SK-N-SH (cell line): ENCODE results near the gene SIGLEC10. TPM values are rescaled to one million over a fixed set of nuclear protein-coding genes. Genes with fewer than 3 reads are reported as not detected.

Experiments
- CTCF ChIA-PET: fragments of 300-600, 350-600 bp; formaldehyde crosslinking; extraction: SDS; loops from one replicate; lab custom pipeline; 2021; lab: Yijun Ruan, JAX
- POLR2A ChIA-PET: fragments of 350-600 bp; sonication (Branson Sonifier 250); formaldehyde crosslinking; extraction: SDS; loops from one replicate; lab custom pipeline; 2020; ENCODE audit warnings: antibody characterized with exemption, inconsistent platforms; lab: Yijun Ruan, JAX
- DNase-seq: peaks from one replicate; pipeline ENCODE4 v3.0.0; 2012
- H2AFZ ChIP-seq: fragments of 200-600 bp; sonication (generic); 2 replicates; pipeline ENCODE4 v1.8.1; 2016; ENCODE audit warnings: antibody characterized with exemption, mild to moderate bottlenecking, low read depth
- H3F3A ChIP-seq: fragments of 200-600 bp; sonication (generic); replicated peaks from 2 replicates; pipeline ENCODE3; 2016; ENCODE audit warnings: antibody characterized with exemption, mild to moderate bottlenecking; ENCODE audit not compliant: insufficient read depth
- H3K27ac ChIP-seq, 2 experiments: fragments of 200-500 bp in 1 of 2; fragments of 200-600 bp in 1 of 2; sonication (Bioruptor generic) in 1 of 2; sonication (generic), shearing (Covaris generic) in 1 of 2; 2 replicates each; pipeline versions ENCODE4 v1.5.1 to v1.6.1; 2014 to 2016; ENCODE audit warnings: low read depth in 2 of 2, inconsistent platforms in 1 of 2, low read length in 1 of 2, mild to moderate bottlenecking in 1 of 2, mixed read lengths in 1 of 2
- H3K27me3 ChIP-seq: fragments of 200-600 bp; sonication (generic), shearing (Covaris generic); 2 replicates; pipeline ENCODE4 v1.6.1; 2016; ENCODE audit warnings: mixed run types; ENCODE audit not compliant: insufficient read depth
- H3K36me3 ChIP-seq, 2 experiments: fragments of 200-500 bp in 1 of 2; fragments of 200-600 bp in 1 of 2; sonication (Bioruptor generic) in 1 of 2; sonication (generic) in 1 of 2; replicated peaks in 1 of 2; 2 replicates each; pipeline versions ENCODE3 to v1.5.1; 2014 to 2016; ENCODE audit warnings: low read length in 1 of 2, mild to moderate bottlenecking in 1 of 2; ENCODE audit not compliant: insufficient read depth in 2 of 2, control insufficient read depth in 1 of 2
- H3K4me1 ChIP-seq, 2 experiments: fragments of 200-500 bp in 1 of 2; fragments of 200-600 bp in 1 of 2; sonication (Bioruptor generic) in 1 of 2; sonication (generic), shearing (Covaris generic) in 1 of 2; 2 replicates each; pipeline versions ENCODE4 v1.5.1 to v1.6.1; 2014 to 2016; ENCODE audit warnings: low read depth in 1 of 2, low read length in 1 of 2, mixed run types in 1 of 2; ENCODE audit not compliant: insufficient read depth in 2 of 2, control insufficient read depth in 1 of 2
- H3K4me2 ChIP-seq: fragments of 200-600 bp; sonication (generic), shearing (Covaris generic); 2 replicates; pipeline ENCODE4 v1.6.1; 2017; ENCODE audit warnings: mixed run types
- H3K4me3 ChIP-seq, 2 experiments: fragments of 200-500 bp in 1 of 2; fragments of 200-600 bp in 1 of 2; sonication (Bioruptor generic) in 1 of 2; sonication (generic), shearing (Covaris generic) in 1 of 2; 2 replicates each; pipeline versions ENCODE4 v1.5.1 to v1.8.1; 2014 to 2016; ENCODE audit warnings: low read depth in 2 of 2, inconsistent platforms in 1 of 2, low read length in 1 of 2, mild to moderate bottlenecking in 1 of 2, mixed read lengths in 1 of 2, moderate library complexity in 1 of 2
- H3K79me2 ChIP-seq: fragments of 200-600 bp; sonication (generic); 2 replicates; pipeline ENCODE4 v1.8.1; 2017; ENCODE audit warnings: mild to moderate bottlenecking; ENCODE audit not compliant: insufficient read depth
- H3K9ac ChIP-seq: fragments of 200-600 bp; sonication (generic); 2 replicates; pipeline ENCODE4 v1.6.1; 2017; ENCODE audit warnings: mixed run types
- H3K9me2 ChIP-seq: fragments of 200-600 bp; sonication (generic); 2 replicates; pipeline ENCODE4 v1.6.1; 2017; ENCODE audit warnings: mixed run types
- H3K9me3 ChIP-seq: fragments of 200-600 bp; sonication (generic); 2 replicates; pipeline ENCODE4 v1.6.1; 2017; ENCODE audit warnings: mixed run types, mild to moderate bottlenecking, moderate library complexity
- H4K20me1 ChIP-seq: fragments of 200-600 bp; sonication (generic); 2 replicates; pipeline ENCODE4 v1.6.1; 2017; ENCODE audit warnings: mild to moderate bottlenecking, mixed run types; ENCODE audit not compliant: insufficient read depth
- GABPA ChIP-seq: IDR thresholded peaks from 2 replicates; pipeline ENCODE4 v1.4.0; 2012; ENCODE audit warnings: low read depth, mild to moderate bottlenecking
- WGBS: methylation state at CpG from one replicate; pipeline ENCODE4 v1.1.6; 2017; ENCODE audit warnings: low lambda C conversion rate; 5-methylcytosine and 5-hydroxymethylcytosine counted together
- polyA plus RNA-seq, 3 experiments: library from polyadenylated mRNA; depleted of rRNA; stranded (reverse); fragments of >200 nt; gene quantifications; 2 replicates each; pipeline ENCODE4 v1.2.3, GENCODE V29; 2012
- small RNA-seq, 7 experiments: library from RNA; depleted of rRNA; stranded (forward); fragments of <200 nt; gene quantifications; one replicate each; pipeline ENCODE3, GENCODE V24; 2012
- TF ChIP-seq, protein P1 (sequence below): IDR thresholded peaks from 2 replicates; pipeline ENCODE4 v1.4.0; 2012; ENCODE audit warnings: low read depth, borderline replicate concordance

SIGLEC10 gene
- polyA plus RNA-seq, 1 of the 3 experiments (the other 2 are of a cell fraction), result not detected

DNA sequence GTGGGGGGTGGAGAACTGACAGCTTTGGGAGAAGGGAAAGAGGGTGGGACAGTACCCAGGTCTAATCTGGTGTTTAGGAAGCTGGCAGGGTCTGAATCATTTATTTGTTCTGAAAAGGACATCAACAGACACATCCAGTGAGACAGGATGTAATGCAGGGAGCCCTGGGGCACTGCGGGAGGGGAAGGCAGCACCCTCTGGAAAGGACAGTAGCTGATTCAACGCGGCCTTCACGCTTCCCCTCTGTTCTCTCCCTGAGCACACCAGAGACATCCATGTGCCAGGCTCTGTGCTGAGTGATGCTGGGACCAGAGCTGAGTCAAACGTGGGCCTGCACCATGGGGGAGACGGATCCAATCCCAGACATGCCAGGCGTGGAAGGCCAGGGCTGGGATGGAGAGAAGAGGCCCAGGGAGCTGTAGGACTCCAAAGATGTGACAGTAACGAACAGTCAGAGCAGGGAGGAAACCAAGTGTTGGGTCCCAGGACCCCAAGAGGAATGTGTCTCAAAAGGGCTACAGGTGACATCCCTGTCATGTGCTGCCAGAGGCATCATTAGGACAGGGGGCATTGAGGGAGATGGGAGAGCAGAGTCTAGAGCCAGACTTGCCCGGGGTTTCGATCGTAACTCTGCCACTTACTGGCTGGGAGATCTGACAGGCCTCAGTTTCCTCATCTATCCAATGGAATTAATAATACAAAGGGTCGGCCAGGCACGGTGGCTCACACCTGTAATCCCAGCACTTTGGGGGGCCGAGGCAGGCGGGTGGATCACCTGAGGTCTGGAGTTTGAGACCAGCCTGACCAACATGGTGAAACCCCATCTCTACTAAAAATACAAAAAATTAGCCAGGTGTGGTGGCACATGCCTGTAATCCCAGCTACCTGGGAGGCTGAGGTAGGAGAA lies 53.0 kb downstream of the SIGLEC10 start (continued):
- TF ChIP-seq, protein P1, sequence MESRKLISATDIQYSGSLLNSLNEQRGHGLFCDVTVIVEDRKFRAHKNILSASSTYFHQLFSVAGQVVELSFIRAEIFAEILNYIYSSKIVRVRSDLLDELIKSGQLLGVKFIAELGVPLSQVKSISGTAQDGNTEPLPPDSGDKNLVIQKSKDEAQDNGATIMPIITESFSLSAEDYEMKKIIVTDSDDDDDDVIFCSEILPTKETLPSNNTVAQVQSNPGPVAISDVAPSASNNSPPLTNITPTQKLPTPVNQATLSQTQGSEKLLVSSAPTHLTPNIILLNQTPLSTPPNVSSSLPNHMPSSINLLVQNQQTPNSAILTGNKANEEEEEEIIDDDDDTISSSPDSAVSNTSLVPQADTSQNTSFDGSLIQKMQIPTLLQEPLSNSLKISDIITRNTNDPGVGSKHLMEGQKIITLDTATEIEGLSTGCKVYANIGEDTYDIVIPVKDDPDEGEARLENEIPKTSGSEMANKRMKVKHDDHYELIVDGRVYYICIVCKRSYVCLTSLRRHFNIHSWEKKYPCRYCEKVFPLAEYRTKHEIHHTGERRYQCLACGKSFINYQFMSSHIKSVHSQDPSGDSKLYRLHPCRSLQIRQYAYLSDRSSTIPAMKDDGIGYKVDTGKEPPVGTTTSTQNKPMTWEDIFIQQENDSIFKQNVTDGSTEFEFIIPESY, result no peak

DNA sequence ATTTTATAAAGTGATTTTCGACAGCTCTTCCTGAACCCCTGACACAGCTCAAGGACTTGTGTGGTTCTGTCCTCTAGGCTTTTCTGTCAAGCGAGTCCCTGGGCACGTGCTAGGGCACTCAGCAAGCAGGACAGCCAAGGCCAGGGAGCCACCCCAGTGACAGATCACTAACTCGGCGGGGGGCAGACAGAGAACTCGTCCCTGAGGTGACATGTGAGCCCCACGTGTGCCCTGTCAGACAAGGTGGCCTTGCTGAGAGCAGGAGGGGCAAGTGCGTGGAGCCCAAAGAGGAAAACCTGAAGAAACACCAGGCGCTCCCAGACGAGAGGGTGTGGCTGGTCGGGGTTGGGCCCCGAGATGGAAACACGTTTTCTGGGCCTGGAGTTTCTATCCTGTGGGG lies 56.2 kb downstream of the SIGLEC10 start:
- no peak overlapping the region for H2AFZ ChIP-seq
- no peaks in the 10 kb centered on the region for H4K20me1 ChIP-seq
- H3K27ac ChIP-seq, result no peak overlapping the region
- no peak overlapping the region for H3K9ac ChIP-seq
- H3K9me2 ChIP-seq, result no peaks in the 10 kb centered on the region
- POLR2A ChIA-PET, result no interaction called here
- no peak for TF ChIP-seq GABPA
- TF ChIP-seq, all 33 proteins: peak for 0
- Histone ChIP-seq H3K4me1 (peaks cover 6 to 14% of the 10 kb centered on the region in 2 experiments; a peak in 3 of 4 replicates), H3K79me2 (peaks cover 6% of the 10 kb centered on the region), H3K9me3 (no peaks in the 10 kb centered on the region), H3K36me3 (no peaks in the 10 kb centered on the region), H3K27me3 (no peaks in the 10 kb centered on the region), H3K4me2 (no peak overlapping the region), H3F3A (peaks cover 7% of the 10 kb centered on the region), H3K4me3 (no peak overlapping the region)
- no peak for DNase-seq
- 93% methylated on average over 13 of the region's 13 CpGs for WGBS
- CTCF ChIA-PET, result interaction anchor here (1.5 kb wide), 1 partner anchor 36 kb away, joined by 3 read pairs; no protein-coding TSS in a partner anchor

Small RNA genes lying within 50 kb of the gene (small RNA-seq; reads per million reads assigned to genes)
- 0 reads per million in 7 experiments for gene AC020914.5

Other genes starting within 250 kb of the SIGLEC10 start
- 0.36 and 0.67 TPM in 2 replicates for gene CD33, start 192.6 kb downstream of the SIGLEC10 start, polyA plus RNA-seq (2012; rRNA removed)
- gene SIGLECL1, start 166.6 kb downstream of the SIGLEC10 start, polyA plus RNA-seq (2012; rRNA removed), result not detected in 2 replicates
- 0.36 and 0.60 TPM in 2 replicates for gene IGLON5, start 106.0 kb downstream of the SIGLEC10 start, polyA plus RNA-seq (2012; rRNA removed)
- gene VSIG10L, start 75.5 kb downstream of the SIGLEC10 start, polyA plus RNA-seq (2012; rRNA removed), result 2.3 and 2.7 TPM in 2 replicates
- 130 and 169 TPM in 2 replicates for gene ETFB, start 51.3 kb downstream of the SIGLEC10 start, polyA plus RNA-seq (2012; rRNA removed)
- gene CLDND2, start 48.6 kb downstream of the SIGLEC10 start, polyA plus RNA-seq (2012; rRNA removed), result 0.26 TPM in 1 of 2 replicates, not detected in the other
- not detected in 2 replicates for gene NKG7, start 45.0 kb downstream of the SIGLEC10 start, polyA plus RNA-seq (2012; rRNA removed)
- gene LIM2, start 29.7 kb downstream of the SIGLEC10 start, polyA plus RNA-seq (2012; rRNA removed), result not detected in 2 replicates
- not detected in 2 replicates for gene C19orf84, start 27.1 kb downstream of the SIGLEC10 start, polyA plus RNA-seq (2012; rRNA removed)
- gene SIGLEC8, start 40.8 kb upstream of the SIGLEC10 start, polyA plus RNA-seq (2012; rRNA removed), result not detected in 2 replicates
- gene CEACAM18, start 60.9 kb upstream of the SIGLEC10 start, polyA plus RNA-seq (2012; rRNA removed), result not detected in 2 replicates
- not detected in 2 replicates for gene SIGLEC12, start 84.2 kb upstream of the SIGLEC10 start, polyA plus RNA-seq (2012; rRNA removed)
- gene SIGLEC6, start 114.0 kb upstream of the SIGLEC10 start, polyA plus RNA-seq (2012; rRNA removed), result not detected in 2 replicates
- 3.1 and 4.9 TPM in 2 replicates for gene ZNF175, start 153.6 kb upstream of the SIGLEC10 start, polyA plus RNA-seq (2012; rRNA removed)
- not detected in 2 replicates for gene SIGLEC5, start 212.8 kb upstream of the SIGLEC10 start, polyA plus RNA-seq (2012; rRNA removed)
- gene SIGLEC14, start 229.2 kb upstream of the SIGLEC10 start, polyA plus RNA-seq (2012; rRNA removed), result 0.03 TPM in 1 of 2 replicates, not detected in the other